ENCODE data around the gene AASS.
"Not testable (repeated sequence)": the region's sequence is repeated elsewhere in the genome, so short reads cannot be mapped to it uniquely, and the experiment has no call there.

AASS gene

DNA sequence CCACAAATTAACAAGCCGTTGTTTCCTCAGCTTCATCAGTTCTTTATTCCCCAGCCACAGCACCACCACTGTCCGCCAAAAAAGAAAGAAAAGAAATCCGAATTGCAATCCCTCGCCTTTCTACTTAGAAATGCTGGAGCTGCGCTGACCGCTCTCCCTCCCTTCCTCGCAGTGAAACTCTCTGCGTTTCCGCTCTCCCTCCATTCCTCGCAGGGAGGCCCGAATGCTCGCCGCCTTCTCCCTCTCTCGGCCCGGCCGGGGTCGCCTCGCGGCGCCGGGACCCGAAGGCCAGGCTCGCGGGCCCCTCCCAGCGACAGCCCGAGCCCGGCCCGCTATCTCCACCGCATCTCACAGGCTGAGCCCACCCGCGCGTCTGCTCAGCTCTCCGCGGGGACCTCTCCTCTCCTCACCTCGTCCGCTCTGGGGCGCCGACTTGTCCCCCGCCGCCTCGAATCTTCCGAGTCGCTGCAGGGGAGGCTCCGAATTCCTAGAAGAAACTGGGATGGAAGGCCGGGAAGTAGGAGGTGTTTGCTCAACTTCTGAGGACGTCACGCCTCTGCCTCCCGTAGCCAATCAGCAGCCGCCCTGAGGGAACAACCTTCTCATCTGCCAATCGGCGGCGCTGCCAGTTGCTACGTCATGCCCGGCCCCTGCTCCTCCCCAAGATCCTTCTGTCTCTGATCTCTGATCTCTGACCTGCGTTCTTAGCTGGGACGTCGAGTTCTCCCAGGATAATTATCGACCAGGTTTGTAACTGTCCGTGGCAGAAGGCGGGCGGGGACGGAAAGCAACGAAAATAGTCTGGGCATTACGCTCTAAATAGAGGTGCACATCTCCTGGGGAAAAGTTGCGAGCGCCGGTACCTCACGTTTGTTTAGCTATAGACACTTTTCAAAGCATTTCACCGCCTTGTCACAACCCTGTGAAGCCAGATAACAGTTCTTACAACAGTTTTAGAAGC, at the start of gene AASS:
Gene AASS, minus strand, starts transcription at position 499 of the 961 bp plus-strand sequence. CDS start 10,523 bp downstream, outside the sequence.
- DNase-seq = peak; percentile 84

DNA sequence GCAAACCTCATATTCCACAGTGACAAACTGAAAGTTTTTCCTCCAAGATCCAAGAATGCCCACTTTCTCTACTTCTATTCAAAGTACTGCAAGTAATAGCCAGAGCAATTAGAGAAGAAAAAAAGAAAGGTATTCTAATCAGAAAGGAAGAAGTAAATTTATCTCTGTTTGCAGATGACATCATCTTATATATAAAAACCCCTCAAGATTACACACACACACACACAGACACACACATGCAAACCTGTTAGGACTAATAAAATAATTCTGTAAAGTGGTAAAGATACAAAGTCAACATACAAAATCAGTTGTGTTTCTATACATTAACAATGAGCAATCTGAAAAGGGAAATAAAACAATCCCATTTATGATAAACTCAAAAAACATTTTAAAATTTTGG, 44.7 kb upstream of the AASS start:
- no peak for DNase-seq

DNA sequence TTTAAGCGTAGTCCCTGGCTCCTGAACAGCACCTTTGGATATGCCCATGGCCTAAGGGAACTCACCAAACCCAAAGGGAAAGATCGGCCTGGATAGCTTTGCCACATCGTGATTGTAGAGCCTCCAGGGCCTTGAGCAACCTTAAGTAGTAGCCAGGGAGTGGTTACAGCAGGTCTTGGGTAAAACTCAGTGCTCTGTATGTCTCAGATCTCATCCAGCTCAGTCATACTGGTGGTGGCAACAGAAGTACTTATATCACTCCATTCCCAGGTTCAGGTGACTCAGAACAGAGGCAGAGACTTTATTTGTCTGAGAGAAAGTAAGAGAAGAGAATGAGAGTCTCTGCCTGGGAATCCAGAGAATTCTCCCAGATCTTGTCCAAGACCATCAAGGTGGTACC, 39.1 kb upstream of the AASS start:
- DNase-seq = no peak

DNA sequence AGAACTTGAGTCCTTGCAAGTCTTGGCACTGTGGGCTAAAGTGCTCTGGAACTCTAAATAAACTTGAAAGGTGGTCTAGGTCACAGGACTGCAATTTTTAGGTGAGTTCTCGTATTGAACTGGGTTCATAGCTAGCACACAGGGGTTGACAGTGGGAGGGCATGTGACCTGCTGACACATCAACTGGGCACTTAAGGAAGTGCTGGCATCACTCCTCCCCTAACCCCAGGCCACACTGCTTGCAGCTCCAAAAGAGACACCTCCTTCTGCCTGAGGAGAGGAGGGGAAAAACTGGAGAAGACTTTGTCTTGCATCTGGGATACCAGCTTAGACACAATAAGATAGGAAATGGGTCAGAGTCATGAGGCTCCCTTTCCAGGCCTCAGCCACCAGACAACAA, 38.0 kb upstream of the AASS start:
- no peak for DNase-seq

DNA sequence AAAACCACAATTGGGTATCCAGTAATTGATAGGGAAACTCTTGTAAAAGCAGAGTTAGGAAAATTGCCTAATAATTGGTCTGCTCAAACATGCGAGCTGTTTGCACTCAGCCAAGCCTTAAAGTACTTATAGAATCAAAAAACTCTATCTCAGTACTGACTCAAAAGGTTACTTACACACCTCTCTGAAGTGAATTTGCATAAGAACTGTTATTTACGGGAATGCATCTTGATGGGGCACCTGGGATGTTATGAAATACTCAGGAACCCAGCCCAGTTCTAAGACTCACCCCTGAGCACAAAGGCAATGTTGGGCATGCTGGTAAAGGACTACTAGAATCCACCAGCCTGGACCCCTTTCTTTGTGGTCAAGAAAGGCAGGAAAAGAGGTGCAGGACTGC, 28.1 kb upstream of the AASS start:
- not testable (repeated sequence) for DNase-seq

DNA sequence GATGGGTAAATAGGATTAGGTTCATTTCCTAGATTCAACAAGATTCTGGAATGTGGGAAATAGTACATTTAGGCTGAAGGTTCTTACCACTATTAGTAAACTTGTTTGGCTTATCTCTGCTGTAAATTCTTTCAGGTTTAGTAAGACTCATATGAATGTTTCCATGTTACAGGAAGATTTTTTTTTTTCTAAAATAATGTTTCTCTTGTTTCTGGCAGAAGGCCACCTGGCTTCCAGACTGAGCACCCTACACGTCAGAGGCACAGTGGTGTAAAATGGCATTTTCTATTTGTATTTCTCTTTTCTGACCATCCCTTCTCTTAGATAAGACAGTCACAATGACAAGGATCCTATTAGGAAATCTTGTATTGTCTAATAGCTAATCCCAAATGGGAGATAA, 22.7 kb upstream of the AASS start:
- no peak for DNase-seq

DNA sequence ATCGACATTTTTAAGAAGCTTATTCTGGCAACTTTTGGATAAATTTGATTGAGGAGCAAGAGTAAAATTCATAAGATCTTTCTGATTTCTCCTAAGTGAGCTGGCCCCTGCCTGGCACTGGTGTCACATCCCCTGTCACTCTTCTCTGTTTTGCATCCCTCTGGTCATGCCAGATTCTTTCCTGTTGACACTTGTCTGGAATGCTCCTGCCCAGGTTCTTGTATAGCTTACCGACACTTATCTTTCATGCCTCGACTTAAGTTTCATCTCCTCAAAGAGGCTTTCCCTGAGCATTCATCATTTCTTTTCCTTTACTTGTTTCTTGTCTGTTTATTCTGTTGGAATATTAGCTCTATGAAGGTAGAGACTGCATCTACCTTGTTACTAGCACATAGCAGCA, 22.2 kb upstream of the AASS start:
- no peak for DNase-seq

DNA sequence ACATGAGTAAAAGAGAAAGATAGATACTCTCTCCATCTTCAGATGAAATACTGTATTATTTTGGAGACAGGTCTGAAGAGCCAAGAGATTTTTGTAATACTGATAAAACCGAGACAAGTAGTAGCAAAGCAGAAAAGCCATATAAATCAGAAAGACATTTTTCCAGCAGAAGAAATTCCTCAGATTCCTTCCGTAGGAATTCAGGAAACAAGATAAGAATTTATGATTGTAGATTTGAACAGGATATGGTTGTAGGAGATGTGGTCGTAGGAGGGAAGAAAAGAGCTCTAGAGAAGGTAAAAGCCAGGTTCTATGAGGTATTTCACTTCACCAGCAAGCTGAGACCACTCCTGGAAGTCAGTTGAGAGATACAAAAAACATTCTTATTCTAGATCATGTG, 17.6 kb upstream of the AASS start:
- no peak for DNase-seq

DNA sequence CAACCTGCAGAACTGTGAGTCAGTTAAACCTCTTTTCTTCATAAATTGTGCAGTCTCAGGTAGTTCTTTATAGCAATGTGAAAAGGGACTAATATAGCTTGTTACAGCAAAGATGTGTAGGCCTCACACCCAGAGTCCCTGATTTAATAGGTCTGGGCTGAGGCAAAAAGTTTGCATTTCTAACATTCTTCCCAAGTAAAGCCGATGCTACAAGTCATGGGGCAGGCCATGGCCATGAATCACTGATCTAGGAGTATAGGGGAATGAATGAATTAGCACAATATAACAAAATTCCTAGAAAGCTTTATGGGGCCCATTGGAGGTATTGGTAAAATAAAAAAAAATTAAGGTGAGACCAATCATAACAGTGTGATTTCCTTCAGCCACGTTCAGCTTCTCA, 11.5 kb upstream of the AASS start:
- no peak for DNase-seq

DNA sequence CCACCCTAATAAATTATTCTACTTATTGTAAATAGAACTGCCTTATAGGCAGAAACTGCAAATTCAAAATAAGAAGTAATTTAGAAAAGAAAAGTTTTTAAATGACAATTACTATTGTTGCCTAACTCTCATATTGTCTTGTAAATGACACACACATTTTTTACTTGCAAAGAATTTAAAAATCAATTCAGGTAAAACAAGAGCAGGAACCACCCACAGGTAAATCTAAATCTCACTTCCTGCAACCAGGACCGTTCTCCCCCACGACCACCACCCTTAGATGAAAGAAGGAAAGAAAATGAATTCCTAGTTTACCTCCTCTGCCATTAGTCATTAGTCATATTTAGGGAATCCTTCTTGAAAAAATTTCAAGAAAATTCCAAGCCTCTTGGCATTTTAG, 4.8 kb upstream of the AASS start:
- no peak for DNase-seq

DNA sequence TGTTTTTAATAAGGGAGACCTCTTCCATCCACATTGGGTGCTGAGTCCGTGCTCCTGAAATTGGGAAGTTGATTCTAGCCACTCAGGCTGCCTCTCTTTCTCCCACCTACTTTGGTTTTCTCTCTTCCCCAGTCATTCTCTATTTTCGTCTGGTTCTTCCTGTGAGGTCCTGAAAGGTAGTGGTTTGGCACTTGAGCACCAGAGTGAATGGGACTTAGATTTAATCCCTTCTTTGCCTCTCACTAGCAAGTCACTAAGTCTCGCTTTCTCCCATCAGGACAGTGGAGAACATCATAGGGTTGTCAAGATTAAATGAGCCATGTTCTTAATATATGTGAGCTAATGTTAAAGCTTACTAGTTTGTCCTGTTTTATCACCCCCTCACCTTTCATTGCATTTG, 4.0 kb upstream of the AASS start:
- DNase-seq = no peak

DNA sequence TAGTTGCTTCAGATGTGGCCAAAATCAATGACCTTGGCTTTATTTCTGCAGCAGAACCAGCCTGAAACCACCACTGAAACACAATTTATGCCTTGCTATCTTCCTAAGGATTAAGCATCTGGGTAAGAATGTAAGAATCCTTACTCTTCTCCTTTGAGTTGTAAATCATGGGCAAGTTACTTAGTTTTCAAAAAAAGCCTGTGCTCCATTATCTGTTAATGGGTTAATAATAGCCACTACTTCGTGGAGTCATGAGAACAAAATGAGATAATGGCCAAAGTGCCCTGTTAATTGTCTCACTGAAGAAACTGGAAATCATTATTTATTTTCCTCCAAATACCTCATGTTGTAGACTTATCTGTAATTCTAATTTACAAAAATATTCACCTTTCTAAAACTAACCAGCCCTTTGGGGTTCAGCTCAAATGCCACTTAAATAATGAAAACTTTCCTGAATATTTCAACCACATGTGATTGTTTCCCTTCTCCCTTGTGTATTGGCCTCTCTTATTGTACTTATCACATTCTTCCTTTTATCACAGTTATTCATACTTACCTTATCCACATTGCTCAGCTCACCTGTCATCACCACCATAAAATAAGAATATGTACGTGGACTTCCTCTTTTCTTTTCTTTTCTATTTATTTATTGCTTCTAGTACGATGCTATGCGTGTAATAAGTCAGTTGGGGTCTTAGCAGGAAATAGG, 2.0 kb upstream of the AASS start:
- no peak for DNase-seq

DNA sequence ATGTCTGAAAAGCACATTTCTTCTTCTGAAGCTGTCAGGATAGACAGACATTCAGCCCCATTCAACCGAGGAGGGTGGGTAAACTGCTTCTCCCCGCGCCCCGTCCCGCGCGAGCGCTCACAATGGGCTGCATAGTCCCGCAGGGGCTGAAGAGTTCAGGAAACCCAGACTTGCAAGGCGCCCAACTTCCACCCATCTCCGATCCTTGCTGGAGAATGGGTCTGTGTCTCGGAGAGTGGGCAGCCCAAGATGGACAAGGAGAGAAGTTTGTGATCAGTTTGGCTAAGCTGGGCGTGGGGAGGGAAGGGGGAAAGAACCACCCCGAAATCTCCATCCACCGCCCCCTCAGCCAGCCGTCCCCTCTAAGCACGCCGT, 686 bp downstream of the AASS start:
- no peak for DNase-seq

DNA sequence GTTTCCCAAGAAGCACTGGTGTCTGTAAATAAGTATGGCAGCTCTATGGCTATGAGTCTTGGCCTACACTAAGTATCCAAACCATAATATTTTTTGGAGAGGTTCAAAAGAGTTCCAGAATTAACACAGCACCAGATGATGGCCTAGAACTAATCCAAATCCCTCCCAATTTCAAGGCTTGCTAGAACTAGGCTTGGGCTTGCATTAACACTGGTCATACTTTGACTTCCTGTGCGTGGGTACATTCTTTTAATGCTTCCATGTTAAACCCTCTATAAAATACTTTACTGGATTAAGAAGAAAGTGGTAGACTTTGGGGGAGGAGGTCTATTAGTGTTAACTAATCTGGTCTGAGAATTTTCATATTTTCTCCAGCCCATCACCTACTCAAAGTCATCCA, 3.1 kb downstream of the AASS start:
- no peak for DNase-seq

DNA sequence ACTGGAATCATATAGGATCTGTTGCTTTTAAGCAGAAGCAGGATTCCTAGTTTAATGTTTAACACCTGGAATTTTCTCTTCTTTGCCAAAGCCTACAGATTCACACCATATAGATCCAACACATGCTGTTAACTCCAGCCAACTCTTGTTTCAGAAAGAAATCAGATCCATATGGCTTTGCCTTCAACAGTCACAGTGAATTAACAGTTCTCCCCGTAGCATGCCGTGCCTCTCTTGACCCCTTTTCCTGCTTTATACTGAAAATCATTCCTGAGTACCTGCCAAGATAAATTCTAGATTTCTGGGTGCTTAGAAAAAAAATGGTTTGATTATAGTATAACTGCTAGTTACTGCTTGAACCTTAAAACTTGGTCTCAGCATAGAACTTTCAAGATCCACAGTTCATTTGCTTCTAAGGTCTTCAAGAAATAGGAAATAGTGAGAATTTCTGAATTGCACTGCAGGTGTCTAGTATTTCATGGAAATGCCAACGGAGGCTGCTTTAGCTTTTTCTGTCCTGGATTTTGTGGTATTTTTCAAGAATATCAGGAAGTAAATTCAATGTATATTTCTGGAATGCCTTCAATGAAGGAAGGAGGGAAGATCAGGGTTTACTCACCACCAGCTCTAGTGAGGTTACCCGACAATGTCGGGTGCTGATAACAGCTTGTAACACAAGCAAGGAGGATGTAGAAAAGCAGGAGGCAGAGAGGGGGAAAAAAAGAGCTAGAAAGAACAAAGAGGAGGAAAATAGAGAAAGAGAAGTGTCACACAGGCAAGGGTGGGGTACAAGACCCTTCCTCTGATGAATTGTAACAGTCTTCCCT, 6.6 kb downstream of the AASS start:
- DNase-seq = no peak

DNA sequence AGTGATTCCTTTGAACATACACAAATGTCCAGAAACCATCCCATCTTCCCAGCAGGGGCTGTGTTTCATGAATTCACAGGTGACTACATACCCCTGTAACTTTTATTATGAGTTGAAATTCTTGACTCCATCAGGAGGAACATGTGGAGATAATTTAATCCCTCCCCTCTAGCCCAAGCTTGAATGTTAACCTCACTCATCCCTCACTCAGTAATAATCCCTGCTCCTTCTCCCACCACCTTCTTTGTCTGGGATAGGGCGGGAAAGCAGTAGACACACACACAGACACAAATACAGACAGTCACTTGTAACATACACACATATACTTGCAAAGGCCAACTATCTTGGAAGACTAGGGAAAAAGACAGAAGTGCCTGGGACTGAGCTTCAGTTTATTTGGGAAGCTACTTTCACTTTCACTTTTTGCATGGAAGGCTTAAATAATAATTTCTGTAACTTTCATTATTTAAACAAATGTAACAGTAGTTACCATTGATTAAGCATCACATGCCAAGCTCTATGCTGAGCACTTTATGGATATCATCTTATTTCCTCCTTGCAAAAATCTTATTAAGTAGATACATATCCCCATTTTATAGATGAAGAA, 7.3 kb downstream of the AASS start:
- DNase-seq = no peak

DNA sequence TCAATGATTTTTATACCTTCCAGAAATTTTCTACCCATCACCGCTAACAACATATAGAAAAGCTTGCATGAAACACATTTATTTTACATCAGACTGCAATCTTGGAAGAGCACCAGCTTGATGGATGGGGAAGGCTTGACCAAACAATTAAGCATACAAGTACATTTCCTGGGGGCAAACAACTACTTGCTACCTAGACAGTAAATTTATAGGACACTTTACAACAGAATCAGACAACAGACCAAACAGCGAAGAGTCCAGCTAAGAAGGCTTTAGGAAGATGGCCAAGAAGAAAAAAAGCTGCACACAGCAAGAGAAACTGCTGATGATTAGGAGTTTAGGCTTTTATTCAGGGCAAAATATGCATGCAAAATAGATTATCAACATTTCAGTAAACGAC, 8.0 kb downstream of the AASS start:
- DNase-seq = no peak

DNA sequence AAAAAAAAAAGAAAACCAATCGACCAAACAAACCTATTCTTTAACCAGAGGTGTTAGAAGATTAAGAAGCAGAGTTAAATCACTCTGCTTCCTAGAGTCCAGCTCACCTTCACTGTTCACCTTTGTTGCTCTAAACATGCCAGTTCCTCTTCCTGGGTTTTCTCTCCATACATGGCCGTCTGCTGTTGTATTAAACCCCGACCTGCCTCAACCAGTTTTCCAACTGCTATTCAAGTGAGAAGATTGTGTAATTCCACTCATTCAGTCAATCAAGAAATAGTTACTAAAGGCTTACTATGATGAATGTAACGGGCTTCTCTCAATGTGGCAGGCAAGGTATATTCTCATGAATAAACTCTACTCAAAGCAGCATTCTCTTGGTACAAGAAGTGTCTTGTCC, 8.8 kb downstream of the AASS start:
- no peak for DNase-seq

DNA sequence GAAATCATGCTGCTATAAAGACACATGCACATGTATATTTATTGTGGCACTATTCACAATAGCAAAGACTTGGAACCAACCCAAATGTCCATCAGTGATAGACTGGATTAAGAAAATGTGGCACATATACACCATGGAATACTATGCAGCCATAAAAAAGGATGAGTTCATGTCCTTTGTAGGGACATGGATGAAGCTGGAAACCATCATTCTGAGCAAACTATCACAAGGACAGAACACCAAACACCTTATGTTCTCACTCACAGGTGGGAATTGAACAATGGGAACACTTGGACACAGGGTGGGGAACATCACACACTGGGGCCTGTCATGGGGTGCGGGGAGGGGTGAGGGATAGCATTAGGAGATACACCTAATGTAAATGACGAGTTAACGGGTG, 9.3 kb downstream of the AASS start:
- DNase-seq = not testable (repeated sequence)

DNA sequence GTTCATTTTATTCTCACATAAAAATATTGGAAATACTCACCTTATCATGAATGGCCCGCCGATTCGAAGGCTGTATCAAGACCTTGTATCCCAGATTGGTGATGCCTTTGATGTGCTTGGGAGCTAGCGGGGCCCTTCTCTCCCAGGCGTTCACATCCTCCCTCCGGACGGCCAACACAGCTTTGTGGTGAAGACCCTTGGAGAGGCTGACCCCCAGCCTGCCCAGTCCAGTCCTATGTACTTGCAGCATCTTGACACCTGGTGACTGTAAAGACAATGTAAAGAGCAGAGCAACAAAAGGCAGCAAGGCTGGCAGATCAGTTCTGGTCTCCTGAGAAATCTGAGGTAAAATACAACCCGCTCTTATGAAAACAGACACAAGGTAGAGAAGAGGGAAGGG, 10.6 kb downstream of the AASS start:
- DNase-seq = no peak

DNA sequence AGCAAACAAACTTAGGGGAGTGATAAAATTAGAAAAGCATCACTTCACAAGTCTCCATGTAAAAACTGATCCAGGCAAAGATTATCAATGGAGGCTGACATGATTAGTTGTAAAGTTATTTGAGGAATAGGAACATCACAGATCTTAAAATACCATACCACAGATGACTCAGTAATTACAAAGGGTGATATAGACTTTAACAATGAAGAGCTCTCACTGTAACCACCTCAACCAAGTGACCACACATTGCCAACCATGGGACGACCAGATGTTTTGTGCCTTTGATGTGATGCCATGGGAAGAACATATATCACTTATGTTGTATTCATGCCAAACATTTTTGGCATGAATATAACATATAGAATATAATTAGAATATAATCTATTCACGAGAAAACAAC, 11.7 kb downstream of the AASS start:
- DNase-seq = no peak

DNA sequence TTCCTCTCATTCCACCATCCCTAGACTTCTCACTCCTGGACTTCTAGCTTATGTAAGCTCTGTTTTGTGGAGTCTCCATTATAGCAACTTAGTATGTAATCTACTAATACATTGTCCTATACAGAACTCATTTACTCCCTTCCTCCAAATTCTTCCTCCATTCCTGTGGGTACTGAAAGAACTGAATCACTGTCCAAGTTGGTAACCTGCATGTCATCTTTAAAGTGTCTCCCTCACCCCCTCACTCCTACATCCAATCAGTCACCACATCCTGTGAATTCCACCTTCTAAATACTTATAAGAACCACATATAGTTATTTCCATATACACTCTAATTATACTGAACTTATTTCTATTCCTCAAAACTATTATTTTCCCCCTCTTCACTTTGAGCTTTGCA, 20.3 kb downstream of the AASS start:
- DNase-seq = no peak

DNA sequence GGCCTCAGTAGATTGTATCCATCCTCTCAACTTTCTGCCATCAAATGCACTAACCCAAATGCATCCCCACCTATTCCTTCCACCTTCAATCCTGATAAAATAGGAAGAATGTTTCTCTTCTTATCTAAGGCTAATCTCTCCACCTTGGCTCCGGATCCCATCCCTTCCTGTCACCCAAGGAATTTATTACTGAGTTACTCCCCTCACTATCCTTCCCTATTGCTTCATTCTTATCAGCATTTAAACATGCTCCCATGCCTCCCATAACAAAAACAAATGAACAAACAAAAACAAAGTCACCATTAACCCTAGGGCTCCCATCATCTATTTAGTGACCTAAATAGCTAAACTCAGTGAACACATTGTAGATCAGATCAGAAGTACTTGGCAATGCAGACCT, 25.3 kb downstream of the AASS start:
- no peak for DNase-seq

Measured in CD4-positive, alpha-beta T cell treated with Interleukin-15 for 1 hour (primary cell).